K562 (cell line): ENCODE measurements around the gene MRPL37. TPM values are rescaled to one million over a fixed set of nuclear protein-coding genes. Genes with fewer than 3 reads are reported as not detected.

Experiments used
- ADNP ChIP-seq: fragments of 200-800 bp; sonication (Bioruptor generic); IDR thresholded peaks from 2 replicates; pipeline ENCODE4 v1.6.1; 2016; ENCODE audit warnings: missing genetic modification characterization, missing compliant biosample characterization
- ATF1 ChIP-seq, 2 experiments: fragments of 450-650 bp in 1 of 2; IDR thresholded peaks; 2 replicates each; pipeline ENCODE4 v1.6.1; 2016; ENCODE audit warnings: missing compliant biosample characterization in 1 of 2, missing genetic modification characterization in 1 of 2
- BRD4 ChIP-seq: fragments of 200-600 bp; sonication (generic); IDR thresholded peaks from 2 replicates; pipeline ENCODE4 v1.6.1; 2017; ENCODE audit warnings: inconsistent platforms
- CBX3 ChIP-seq, 2 experiments: IDR thresholded peaks; 1 replicate in 1 of 2; 2 replicates in 1 of 2; pipeline ENCODE4 v1.6.1; 2012; ENCODE audit warnings: inconsistent platforms in 2 of 2, low read length in 2 of 2, borderline replicate concordance in 1 of 2, control low read depth in 1 of 2
- CLOCK ChIP-seq: fragments of 250-450 bp; sonication (Bioruptor Pico); IDR thresholded peaks from 2 replicates; pipeline ENCODE4 v1.4.0; 2020; ENCODE audit warnings: mild to moderate bottlenecking, moderate library complexity, borderline replicate concordance
- FOXJ2 ChIP-seq: fragments of 200-800 bp; sonication (Bioruptor generic); IDR thresholded peaks from 2 replicates; pipeline ENCODE4 v1.6.1; 2016; ENCODE audit warnings: missing genetic modification characterization, missing compliant biosample characterization
- GATA2 ChIP-seq: sonication (generic); formaldehyde crosslinking; IDR thresholded peaks from 2 replicates; pipeline ENCODE4 v1.4.0; 2020; ENCODE audit warnings: mild to moderate bottlenecking, missing genetic modification reagents
- HDAC2 ChIP-seq: fragments of 450-650 bp; IDR thresholded peaks from 2 replicates; pipeline ENCODE4 v1.6.1; 2016; ENCODE audit warnings: mild to moderate bottlenecking
- HNRNPUL1 ChIP-seq: fragments of 200-400 bp; formaldehyde crosslinking; IDR thresholded peaks from 2 replicates; pipeline ENCODE4 v1.6.1; 2017; ENCODE audit warnings: low read length
- MAFF ChIP-seq: IDR thresholded peaks from 2 replicates; pipeline ENCODE4 v1.6.1; 2012; ENCODE audit warnings: low read length, improper control_type of control experiment
- MBD2 ChIP-seq: sonication (generic); IDR thresholded peaks from 2 replicates; pipeline ENCODE4 v1.6.1; 2016; ENCODE audit warnings: low read depth, borderline replicate concordance
- RBM17 ChIP-seq: fragments of 200-400 bp; formaldehyde crosslinking; IDR thresholded peaks from 2 replicates; pipeline ENCODE4 v1.6.1; 2017; ENCODE audit warnings: low read depth, mild to moderate bottlenecking, low read length, borderline replicate concordance
- SMARCA5 ChIP-seq: fragments of 450-650 bp; IDR thresholded peaks from 2 replicates; pipeline ENCODE4 v1.6.1; 2016
- ZBTB7A ChIP-seq: IDR thresholded peaks from 2 replicates; pipeline ENCODE4 v1.6.1; 2011; ENCODE audit warnings: low read depth, mild to moderate bottlenecking, low read length, moderate library complexity, borderline replicate concordance; ENCODE audit not compliant: control insufficient read depth
- ZFP1 ChIP-seq: fragments of 450-650 bp; formaldehyde crosslinking; IDR thresholded peaks from 2 replicates; pipeline ENCODE4 v1.4.0; 2020; ENCODE audit warnings: mild to moderate bottlenecking, mixed read lengths
- ZFP91 ChIP-seq: sonication (generic); formaldehyde crosslinking; IDR thresholded peaks from 2 replicates; pipeline ENCODE4 v1.8.0; 2022; ENCODE audit warnings: mild to moderate bottlenecking, missing genetic modification reagents
- ZNF253 ChIP-seq: fragments of 250-450 bp; sonication (Bioruptor Pico); conservative IDR thresholded peaks from 2 replicates; pipeline ENCODE4 v1.6.1; 2021; ENCODE audit warnings: mild to moderate bottlenecking
- ZNF57 ChIP-seq: fragments of 450-650 bp; formaldehyde crosslinking; IDR thresholded peaks from 2 replicates; pipeline ENCODE4 v1.4.0; 2020; ENCODE audit warnings: mild to moderate bottlenecking, moderate library complexity
- ZNF778 ChIP-seq: fragments of 450-650 bp; formaldehyde crosslinking; IDR thresholded peaks from 2 replicates; pipeline ENCODE4 v1.4.0; 2020; ENCODE audit warnings: mild to moderate bottlenecking, moderate library complexity
- polyA plus RNA-seq, 8 experiments: library from polyadenylated mRNA; depleted of rRNA in 4 of 8; stranded (reverse) in 5 of 8; unstranded in 3 of 8; fragments of >200 nt; fragmentation: Nextera tagmentation in 2 of 8; fragmentation: Illumina TruSeq in 1 of 8; extraction: Ambion mirVana in 2 of 8; extraction: Trizol in 1 of 8; gene quantifications; 2 replicates each; pipeline versions ENCODE4 v1.2.1 to v1.2.3, GENCODE V29; 2011 to 2014; ENCODE audit warnings: inconsistent platforms in 1 of 8, missing spikeins in 1 of 8
- total RNA-seq, 7 experiments: library from RNA; depleted of rRNA in 6 of 7; stranded (reverse); fragments of >200 nt in 6 of 7; fragmentation: Illumina TruSeq in 2 of 7; extraction: Trizol in 2 of 7; gene quantifications; 2 replicates each; pipeline versions ENCODE4 v1.2.1 to v1.2.3, GENCODE V29; 2011 to 2021; ENCODE audit warnings: low replicate concordance in 1 of 7
- TF ChIP-seq, protein P1 (sequence below): sonication (generic); formaldehyde crosslinking; IDR thresholded peaks from 2 replicates; pipeline ENCODE4 v1.9.0; 2022; ENCODE audit warnings: mild to moderate bottlenecking, missing genetic modification reagents

The MRPL37 gene
- total and polyA plus RNA-seq, 9 of the 15 experiments (the other 6 are each of a cell fraction or from before 2014, with no cell fraction given) = 52.2 to 303 (median 180) TPM

DNA sequence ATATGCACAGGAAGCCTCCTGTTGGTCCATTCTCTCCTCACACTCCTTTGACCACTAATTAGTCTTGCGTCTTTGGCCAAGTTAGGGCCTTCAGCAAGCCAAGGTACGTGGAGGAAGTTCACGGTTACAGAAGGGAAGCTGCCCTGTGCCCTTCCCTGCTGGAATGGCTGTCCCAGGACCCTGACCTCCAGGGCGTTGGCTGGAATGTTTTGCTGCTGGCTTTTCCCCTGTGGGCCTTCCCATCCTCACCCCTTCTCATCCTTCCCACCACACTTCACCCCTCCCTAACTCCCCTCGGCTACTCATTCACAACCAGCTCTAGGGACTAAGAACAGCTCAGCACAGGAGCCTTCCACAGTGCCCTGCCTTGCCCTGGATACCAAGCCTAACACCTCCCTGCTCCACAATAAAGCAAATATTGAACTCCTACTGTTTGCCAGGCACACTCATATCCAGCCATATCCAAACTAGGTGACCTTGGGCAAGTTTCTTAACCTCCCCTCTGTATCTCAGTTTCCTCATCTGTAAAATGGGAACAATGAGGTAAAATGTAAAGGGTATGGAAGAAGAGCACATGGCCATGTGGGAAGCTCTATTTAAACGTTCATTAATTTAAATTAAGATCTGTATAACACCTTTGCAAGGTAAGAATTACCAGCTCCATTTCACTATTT is 38.3 kb upstream of the MRPL37 start (continued):
- TF ChIP-seq CLOCK (CRISPR knock-in tag) (no peak), ZNF253 (no peak), ZNF778 (no peak), BRD4 (no peak), ZNF57 (CRISPR knock-in tag) (no peak), CBX3 (IDR thresholded peaks at IDR 0.05; ENCODE audit: borderline replicate concordance in 1 of 2, low read length in 2 of 2) (peak in 1 of 2 experiments; percentile 75; a peak in 2 of 3 replicates), ZFP1 (CRISPR knock-in tag) (no peak), FOXJ2 (tag) (no peak), SMARCA5 (peak; percentile 86), HNRNPUL1 (no peak), HDAC2 (peak; percentile 64; the same call in 1 of the 2 replicates), RBM17 (no peak), MBD2 (no peak), ATF1 (CRISPR knock-in tag; IDR thresholded peaks at IDR 0.05) (no peak), ATF1 (tag; IDR thresholded peaks at IDR 0.05) (no peak), ZFP91 (CRISPR knock-in tag) (no peak), MAFF (no peak), ZBTB7A (peak; percentile 3; the same call in 1 of the 2 replicates), GATA2 (CRISPR knock-in tag) (no peak), ADNP (tag) (peak; percentile 89)
- TF ChIP-seq, protein P1, sequence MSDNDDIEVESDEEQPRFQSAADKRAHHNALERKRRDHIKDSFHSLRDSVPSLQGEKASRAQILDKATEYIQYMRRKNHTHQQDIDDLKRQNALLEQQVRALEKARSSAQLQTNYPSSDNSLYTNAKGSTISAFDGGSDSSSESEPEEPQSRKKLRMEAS (CRISPR knock-in tag) = 0 out of 2 replicates have a peak, but pooled peaks have one; percentile 33
